Mesenteric fat pad (tissue), 1 donor: ENCODE data around the gene ARID4A. TPM values are rescaled to one million over a fixed set of nuclear protein-coding genes. Genes with fewer than 3 reads are reported as not detected.
A peak's percentile ranks its signal among the peaks of the same experiment; 100 is the strongest.
"Not testable (repeated sequence)": the region's sequence is repeated elsewhere in the genome, so short reads cannot be mapped to it uniquely, and the experiment has no call there.

Source experiments
- DNase-seq: peaks from one replicate; pipeline ENCODE4 v3.0.0-alpha.2; 2020; ENCODE audit warnings: low spot score
- total RNA-seq: library from RNA; stranded (reverse); fragmentation: NEBNext Ultra II Directional; extraction: Animal tissue kit (Norgen Biotek cat#: 25700); gene quantifications from one replicate; pipeline ENCODE4 v1.2.1, GENCODE V29; 2021
- donor health status: DM: yes; HTN: yes; CAD: no.

Gene ARID4A
- total RNA-seq, 1 donor from 2014 or later, result 28.6 TPM

DNA sequence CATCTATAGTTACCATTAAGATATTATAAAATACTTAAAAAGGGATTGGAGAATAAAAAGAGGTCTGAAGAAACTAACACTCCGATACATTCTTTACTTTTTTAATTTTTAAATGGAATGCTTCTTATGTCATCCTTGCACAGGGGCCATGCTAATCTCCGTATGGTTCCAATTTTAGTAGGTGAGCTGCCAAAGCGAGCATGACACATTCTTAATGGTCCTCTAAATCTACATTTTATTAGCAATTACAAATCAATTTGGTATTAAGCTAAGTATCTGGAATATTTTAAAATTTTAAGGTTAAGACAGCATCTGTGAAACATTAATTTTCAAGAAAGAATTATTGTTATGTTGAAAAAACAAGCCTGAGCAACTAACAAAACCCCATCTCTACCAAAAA is 6.2 kb upstream of the ARID4A start:
- no peak for DNase-seq

DNA sequence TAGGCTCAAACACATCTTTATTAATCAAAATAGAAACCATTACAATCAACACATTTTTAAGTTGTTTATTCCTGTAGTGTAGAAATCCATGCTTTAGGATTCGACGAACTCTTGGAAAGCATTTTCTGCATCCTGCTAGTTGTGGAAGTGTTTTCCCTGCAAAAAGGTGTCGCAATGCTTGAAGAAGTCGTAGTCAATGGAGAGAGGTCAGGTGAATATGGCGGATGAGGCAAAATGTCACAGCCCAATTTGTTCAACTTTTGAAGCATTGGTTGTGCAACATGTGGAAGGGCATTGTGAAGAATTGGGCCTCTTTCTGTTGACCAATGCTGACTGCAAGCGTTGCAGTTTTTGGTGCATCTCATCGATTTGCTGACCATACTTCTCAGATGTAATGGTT is 4.2 kb upstream of the ARID4A start:
- no peak for DNase-seq

DNA sequence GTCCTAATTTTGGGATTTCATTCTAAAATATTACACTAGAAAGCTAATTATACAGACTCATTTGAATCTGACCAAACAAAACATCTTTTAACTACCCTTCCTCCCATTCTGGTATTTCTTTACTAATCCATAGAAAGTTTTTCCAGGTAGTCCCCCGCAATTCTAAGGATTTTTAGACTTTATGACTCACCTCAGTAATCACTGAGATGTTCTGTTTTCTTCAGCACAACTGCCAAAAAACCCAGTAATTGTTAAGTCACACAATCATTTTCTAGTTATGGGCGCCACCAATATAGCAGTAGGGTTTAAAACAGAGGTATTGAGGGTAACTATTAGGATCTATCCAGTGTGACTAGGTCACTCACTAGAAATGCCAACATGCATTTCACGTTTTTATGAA is 1.6 kb upstream of the ARID4A start:
- no peak for DNase-seq

DNA sequence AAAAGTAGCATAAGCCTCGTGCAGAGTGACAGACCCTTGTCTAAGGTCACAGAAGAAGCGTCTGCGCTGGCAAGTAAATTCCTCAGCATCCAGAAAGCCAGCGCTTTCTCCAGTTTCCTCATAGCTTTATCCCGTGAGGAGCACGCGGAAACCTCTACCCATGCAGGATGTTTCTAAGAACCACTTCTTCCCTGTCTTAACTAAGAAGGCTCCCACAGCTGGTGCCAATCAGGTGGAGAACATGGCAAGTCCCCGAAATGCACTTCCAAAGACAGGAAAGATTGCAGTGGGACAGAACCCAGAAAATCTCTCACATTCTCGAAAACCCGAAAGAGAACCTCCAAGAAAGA is 968 bp upstream of the ARID4A start:
- DNase-seq, result no peak

DNA sequence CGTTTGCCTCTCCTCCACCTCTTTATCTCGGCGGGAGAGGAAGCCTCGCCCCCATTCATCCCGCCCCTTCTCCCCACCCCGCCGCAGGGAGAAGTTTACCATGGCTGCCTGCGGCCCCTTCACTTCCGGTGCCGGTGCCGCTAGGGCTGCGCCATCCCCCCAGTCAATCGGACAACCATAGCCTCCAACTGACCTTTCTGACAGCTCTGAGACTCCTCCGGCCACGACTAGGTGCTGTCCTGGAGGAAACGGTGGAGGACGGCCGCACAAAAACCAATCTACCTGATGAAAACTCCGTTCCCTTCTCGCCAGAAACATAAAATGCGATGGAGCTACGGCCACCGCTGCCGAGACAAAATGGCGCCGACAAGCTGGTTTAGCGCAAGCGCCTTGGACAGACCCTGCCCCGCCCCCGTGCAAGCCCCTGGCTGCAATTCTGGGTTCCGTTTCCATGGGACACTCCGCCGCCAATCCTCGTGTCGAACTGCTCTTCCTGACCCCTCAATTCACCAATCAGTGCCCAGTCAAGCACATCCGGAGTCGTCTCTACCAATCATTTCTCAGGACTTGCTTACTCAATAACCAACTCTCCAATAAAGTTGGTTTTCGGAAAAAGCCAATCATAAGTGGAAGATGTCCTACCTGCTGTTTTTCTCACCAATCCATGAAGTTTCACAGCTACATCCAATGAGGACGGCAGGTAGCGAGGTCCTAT is 436 bp upstream of the ARID4A start:
- peak; percentile 98 for DNase-seq

DNA sequence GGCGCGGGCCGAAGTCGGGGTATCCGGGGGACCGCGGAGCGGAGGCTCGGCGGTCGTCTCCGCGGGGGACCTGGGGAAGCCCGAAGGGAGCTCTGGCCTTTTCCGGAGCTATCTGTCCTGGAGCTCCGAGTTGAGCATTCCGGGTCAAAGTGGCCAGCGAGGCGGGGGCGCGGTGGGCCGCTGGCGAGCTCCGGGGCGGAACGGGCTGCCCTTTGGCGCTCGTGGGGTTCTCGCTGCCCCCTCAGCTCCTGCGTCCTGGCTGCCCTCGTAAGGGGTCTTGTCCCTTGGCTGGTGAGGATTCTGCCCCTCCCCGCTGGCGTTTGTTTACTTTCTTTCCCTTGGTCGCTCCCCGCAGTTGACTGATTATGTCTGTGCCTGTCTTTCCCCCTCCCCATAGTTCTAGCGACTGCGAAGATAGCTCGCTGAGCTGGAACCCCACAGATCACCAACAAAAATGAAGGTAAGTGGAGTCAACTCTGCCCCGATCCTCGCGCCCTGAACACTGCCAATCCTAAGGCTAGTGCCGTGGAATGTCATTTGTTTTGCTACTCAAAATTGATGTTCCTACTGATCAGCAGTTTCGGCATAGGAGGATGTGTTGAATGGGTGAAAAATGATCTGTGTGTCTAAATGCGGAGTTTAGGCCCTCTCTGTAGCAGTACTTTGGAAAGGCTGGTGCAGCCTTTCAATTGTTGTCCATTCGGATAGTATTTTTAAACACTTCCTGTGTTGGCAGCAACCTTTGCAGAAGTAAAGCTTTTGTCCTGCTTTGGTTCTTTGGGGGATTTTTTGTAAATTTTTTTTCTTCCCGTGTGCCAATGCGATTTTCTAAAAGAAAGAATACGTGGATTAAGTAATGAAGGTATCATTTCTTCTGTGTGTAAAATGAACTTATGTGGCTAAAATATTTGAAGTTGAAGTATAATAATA is 1.3 kb downstream of the ARID4A start:
- no peak for DNase-seq

DNA sequence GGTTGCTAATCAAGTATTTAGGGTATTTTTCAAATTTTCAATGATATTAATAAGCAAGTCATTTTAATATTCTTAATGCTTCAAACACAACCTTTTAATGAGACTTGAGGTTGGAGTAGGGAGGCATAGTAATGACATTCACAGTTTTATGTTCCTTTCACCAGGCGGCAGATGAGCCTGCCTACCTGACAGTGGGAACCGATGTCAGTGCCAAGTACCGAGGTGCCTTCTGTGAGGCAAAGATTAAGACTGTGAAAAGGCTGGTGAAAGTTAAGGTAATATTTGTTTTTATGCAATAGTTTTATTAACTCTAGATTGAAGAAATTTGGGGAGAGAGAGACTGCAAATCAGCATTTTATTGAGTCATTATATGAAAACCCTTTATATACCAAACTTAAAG is 3.1 kb downstream of the ARID4A start:
- no peak for DNase-seq

DNA sequence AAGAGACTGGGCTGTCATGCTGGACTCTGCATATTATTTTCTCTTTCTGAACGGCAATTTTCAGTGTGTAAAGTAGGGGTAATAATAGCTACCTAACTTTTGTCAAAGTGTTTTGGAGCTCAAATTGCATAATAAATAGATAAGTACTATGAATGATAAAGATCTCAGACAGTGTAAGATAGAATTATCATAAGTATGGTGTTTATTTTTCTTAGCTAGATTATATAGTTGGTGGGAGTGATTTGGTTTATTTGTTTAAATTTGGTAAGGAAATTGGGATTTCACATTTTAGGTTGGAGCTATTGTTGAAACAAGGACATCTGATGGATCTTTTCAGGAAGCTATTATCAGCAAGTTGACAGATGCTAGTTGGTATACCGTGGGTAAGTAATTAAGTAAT is 7.4 kb downstream of the ARID4A start:
- DNase-seq, result no peak

DNA sequence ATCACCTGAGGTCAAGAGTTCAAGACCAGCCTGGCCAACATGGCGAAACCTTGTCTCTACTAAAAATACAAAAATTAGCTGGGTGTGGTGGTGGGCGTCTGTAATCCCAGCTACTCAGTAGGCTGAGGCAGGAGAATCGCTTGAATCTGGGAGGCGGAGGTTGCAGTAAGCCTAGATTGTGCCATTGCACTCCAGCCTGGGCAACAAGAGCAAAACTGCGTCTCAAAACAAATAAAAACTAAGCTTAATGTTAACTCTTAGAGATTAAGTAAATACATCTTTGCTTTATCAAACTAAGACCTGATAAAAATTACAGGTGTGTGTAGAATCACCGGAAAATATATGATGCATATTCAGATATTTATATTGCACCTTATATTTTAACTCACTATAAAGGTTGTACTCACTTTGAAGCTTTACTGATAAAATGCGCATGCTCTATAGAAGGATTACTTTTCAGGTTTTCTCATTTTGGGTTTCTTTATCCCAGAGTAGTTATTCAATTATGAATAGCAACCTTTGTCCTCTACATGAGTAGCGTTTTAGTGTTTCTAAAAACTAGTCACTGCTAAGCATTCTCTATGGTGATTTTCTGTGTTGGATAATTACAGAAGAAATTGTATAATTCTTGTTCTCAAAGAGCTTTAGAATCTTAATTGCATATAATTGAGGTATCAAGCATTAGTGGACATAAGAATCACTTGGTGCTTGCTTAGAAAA is 9.4 kb downstream of the ARID4A start:
- no peak for DNase-seq

DNA sequence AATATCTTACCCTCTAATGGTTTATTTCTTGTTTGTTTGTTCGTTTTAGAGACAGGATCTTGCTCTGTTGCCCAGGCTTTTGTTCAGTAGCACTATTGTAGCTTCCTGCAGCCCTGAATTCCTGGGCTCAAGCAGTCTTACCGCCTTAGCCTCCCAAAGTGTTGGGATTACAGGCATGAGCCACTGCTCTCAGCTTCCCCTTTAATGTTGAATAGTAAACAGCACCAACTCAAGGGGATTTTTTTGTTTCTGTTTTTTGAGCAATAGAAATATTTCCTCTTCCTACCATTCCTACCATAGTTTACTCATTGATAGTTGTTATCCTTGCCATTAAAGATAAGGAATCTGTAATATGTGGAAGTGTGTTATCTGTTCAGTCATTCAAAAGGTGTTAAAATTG is 10.7 kb downstream of the ARID4A start:
- DNase-seq, result no peak

DNA sequence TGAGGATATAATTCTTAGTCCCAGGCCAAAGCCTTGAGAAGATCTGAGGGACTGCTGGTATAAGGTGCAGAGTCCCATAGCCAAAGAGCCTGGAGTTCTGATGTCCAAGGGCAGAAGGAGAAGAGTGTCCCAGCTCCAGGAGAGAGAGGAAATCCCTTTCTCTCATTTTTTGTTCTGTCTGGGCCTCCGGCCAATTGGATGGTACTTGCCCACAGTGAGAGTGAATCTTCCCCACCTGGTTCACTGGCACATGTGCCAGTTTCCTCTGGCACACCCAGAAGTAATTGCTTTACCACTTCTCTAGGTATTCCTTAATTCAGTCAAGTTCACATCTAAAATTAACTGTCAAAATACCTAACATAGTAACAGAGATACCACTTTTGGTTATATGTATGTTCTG is 15.3 kb downstream of the ARID4A start:
- no peak for DNase-seq

DNA sequence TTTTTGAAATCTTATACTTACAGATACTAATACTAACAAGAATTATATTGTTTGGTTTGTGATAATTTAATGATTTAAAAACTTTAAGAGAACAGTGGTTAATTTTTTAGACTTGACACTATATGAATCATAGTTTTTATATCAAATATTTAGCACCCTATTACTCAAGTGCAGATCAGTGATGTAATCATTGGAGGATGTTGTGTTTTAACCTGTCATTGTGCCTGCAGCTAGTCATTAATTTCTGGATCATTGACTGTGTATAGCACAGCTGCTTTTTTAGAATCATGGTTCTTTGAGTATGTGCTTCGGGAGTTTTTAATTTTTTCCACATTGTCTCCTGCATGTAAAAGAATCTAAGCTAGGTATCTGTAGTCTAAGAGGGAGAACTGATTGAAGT is 17.3 kb downstream of the ARID4A start:
- no peak for DNase-seq

DNA sequence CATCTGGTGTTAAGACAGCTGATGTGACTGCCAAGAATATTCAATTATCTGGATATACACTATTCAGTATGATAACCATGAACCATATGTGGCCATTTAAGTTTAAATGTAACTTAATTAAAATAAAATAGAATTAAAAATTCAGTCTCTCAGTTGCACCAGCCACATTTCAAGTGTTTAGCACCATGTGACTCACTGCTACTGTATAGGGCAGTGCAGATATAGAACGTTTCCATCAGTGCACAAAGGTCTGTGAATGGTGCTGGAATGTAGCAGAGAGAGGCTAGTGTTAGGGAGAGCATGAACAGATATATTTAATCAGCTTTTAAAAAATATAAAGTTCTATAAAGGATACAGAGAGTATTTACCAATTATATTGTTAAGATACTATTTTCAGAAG is 28.7 kb downstream of the ARID4A start:
- no peak for DNase-seq

DNA sequence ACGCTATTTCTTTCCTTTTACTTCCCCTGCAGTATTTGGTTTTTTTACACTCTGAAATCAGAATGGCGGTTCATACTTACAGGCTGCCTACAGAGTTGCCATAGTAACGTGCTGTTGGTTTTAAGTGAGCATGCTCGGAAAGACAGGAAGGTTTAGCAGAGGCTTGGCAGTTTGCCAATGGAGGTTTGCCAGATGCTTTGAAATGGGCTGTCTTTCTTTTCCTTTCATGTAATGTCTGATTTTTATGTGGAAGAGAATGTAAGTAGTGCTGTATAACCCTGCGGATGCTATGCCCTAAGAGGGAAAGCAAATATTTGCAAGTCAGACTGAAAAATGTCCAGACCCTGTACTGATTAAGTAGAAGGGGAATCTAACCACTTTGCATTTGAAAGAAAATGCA is 32.8 kb downstream of the ARID4A start:
- DNase-seq, result no peak

DNA sequence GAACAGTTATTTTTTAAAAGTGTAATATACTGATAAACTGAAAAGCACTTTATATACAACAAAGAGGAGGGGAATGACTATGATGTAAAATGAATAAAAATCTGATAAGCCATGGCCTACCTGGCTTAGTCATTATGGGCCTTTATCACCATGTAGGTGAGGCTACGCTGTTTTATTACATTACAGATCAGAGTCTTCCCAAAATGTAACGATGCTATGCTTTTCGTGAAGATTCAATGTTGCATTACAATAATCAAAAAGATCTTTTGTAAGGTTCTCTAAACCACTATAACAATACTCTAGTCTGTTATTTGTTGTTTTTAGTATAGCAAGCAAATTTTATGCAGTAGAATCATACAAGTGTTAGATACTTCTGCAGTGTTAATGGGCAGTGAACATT is 34.2 kb downstream of the ARID4A start:
- no peak for DNase-seq

DNA sequence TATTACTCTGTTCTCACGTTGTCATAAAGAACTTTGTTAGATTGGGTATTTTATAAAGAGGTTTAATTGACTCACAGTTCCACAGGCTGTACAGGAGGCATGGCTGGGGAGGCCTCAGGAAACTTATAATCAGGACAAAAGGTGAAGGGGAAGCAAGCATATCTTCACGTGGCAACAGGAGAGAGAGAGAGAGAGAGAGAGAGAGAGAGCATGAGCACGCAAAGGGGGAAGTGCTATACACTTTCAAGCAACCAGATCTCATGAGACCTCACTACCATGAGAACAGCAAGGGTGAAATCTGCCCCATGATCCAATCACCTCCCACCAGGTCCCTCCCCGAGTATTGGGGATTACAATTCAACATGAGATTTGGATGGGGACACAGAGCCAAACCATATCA is 41.3 kb downstream of the ARID4A start:
- not testable (repeated sequence) for DNase-seq

DNA sequence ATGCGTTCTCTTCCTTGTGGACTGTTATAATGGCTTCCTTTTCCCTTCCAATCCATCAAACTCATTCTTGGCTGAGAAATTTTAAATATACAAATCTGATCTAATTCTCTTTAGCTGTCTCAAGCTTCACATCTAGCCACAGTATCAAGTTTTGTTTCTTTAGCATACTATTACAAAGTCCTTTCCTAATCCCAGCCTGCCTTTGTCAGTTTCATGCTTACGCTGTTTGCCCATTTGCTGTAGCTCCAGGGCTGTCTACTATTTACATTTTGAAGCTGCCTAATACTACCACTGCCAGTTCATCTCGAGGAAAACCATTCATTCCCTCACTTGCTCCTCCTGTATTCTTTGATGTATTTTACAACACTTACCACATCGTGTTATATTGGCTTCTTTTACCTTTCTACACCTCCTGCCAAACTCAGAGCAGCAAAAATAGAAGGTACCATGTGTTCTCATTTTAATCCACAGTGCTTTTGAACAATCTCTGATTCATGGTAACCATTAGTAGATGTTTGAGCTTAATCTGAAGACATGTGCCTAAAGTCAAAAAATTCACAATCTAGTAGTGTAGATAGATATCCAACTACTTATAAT is 42.9 kb downstream of the ARID4A start:
- no peak for DNase-seq

DNA sequence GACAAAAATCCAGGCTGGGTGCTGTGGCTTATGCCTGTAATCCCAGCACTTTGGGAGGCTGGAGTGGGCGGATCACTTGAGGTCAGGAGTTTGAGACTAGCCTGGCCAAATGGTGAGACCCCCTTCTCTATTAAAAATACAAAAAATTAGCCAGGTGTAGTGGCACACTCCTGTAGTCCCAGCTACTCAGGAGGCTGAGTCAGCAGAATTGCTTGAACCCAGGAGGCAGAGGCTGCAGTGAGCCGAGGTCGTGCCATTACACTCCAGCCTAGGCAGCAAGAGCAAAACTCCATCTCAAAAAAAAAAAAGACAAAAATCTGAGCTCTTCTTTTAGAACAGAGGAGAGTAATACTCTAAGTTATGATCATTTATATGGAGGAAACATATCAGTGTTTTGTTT is 45.2 kb downstream of the ARID4A start:
- DNase-seq, result not testable (repeated sequence)

DNA sequence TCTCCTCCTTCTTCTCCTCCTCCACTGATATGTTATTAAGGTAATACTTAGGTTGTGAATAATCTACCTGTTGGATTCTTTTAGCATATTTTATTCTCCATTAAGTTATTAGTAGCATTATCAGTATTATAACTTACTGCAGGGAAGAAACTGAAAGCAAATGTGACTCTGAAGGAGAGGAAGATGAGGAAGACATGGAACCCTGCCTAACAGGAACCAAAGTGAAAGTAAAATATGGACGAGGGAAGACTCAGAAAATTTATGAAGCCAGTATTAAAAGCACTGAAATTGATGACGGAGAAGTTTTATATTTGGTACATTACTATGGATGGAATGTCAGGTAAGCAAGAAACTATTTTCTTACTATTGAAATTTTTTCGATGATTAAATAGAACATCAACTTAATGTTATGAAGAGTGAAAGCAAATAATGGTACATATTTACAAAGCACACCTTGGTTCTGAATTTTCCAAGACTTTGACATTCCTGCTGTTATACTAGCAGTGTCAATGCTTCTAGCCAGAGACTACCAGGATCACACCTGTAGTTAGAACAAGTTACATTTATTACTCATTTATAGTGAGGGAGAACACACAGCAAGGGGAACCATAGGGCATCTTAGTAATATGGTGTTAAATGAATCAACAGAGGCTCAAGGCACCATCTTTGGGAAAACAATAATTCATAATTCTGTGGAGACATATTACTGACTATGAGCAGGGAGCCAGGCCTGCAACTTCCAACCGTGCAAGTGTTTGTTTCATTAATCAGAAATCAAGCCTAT is 55.4 kb downstream of the ARID4A start:
- no peak for DNase-seq

DNA sequence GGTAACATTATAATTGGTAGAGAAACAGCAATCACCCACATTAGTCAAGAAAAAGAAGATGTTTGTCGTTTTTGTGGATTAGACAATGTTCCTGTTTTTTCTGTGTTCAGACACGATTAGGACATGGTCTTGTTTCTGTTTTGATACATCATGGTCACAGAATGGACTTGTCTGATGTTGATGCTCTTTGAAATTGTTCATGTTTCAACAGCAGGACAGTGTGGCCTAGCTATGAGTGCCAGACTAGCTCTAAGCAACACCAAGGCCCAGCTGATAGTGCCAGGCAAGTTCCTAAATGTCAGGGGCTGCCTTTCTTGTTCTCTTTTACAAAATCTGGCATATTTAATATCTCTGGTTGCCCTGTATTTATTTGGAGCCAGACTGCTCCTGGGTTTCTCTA is 56.5 kb downstream of the ARID4A start:
- no peak for DNase-seq

DNA sequence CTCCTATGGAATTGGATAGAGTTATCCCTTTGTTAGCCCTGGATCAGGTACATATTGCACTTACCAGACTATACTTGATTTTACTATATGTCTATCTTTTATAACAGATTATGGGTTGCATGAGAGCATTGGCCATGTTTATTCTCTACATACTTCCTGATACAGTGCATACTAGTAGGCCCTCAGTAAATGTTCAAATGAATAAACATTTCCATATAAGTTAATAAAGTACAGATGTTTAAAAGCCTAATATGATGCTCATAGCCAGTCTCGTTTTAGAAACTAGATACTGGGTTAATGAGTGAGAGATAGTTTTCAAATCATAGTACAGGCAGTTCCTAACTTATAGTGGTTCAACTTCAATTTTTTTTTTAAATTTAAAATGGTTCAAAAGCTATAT is 57.9 kb downstream of the ARID4A start:
- DNase-seq, result no peak
